HG03460 (cell line): ENCODE data around the gene TMEM217.

Experiments used
- ATAC-seq: cut with Tn5 transposase; IDR thresholded peaks from one replicate; pipeline ENCODE4 v1.9.1; 2021; ENCODE audit not compliant: unreplicated experiment

Gene TMEM217

GRCh38 chr6:37280162-37280887 is 22.4 kb upstream of the TMEM217 start:
- no peak for ATAC-seq

DNA sequence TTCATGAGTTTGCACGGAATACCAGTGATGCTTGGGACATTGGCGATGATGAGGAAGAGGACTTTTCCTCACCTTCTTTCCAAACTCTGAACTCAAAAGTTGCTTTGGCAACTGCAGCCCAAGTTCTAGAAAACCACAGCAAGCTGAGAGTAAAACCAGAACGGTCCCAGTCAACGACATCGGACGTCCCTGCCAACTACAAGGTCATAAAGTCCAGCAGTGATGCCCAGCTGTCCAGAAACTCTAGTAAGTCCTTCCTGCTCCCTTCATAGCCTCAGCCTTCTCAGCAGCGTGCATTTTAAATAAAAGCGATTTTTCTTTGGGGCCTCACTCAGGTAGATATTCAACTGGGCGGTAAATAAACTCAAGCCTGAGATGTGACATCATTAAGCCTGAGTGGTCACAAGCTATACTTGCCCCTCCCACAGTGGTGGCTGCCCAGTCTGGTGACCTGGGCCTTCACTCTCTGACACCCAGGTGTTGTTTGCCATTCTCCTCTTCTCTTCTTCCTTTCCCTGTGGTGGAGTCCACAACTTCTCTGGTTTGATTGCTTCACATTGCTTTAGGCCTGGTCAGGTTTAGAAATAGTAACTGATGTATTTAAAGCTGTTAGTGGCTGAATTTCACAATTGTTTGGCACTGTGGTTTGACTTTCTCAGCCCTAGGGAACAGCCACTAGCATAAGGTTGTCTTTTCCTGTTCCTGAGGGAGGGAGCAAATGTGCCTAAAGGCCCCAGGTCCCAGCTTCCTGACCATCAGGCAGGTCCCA is 21.6 kb upstream of the TMEM217 start:
- no peak for ATAC-seq

GRCh38 chr6:37277001-37277409 is 19.1 kb upstream of the TMEM217 start:
- ATAC-seq, result peak; percentile 83

- no peak for ATAC-seq
These were observed 17.4 kb upstream of the TMEM217 start for GRCh38 chr6:37275350-37275749.

- ATAC-seq, result no peak
These were observed 15.7 kb upstream of the TMEM217 start for GRCh38 chr6:37273690-37274089.

DNA sequence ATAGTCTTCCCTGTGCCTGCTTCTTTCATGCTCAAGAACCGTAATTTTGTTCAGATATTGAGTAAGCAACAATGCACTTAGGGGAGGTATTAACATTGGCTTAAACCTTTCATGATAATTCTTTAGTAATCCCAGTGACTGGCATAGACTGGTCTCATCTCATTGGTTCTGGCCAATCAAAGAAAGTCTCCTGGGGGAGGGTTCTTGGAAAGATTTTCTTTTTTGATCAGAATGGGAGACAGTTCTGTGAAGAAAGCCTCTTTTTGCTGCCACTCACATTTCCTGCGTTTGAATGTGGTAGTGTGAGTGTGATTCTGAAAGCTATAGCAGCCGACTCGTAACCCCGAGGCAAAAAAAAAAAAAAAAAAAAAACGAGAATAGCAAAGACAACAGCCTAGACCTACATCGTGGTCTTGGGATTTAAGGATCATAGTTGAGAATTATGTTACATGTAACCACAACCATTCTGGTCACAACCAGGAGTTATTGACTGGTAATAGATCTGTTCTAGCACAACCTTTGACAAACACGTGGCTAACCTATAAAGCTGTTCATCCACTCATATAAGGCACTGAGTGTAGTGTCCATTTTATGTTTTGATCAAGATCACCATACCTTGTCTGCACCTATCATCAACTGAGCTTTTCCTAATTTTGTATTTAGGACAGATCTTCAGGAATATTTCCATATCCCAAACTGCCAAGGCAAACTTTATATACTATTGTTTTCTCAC is 15.1 kb upstream of the TMEM217 start:
- no peak for ATAC-seq

DNA sequence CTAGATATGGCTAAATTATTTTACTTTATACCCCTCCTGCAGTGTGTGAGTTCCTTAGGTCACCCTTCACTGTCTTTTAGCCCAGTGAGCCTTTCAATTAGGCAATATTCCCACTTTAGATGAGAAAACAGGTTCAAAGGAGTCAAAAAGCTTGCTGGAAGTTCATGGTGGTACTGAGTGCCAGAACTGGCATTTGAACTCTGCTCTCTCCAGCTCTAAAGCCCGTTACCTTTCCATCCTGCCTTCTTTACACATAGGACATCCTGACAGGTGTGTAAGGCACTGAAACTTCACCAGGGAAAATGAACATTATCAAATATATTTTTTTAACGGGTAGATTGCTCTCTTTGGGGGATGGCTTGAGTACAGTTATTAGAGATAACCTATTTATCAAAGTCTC is 11.2 kb upstream of the TMEM217 start:
- ATAC-seq, result no peak

GRCh38 chr6:37265860-37266259 is 7.9 kb upstream of the TMEM217 start:
- no peak for ATAC-seq

- no peak for ATAC-seq
These were observed 7.1 kb upstream of the TMEM217 start for GRCh38 chr6:37265001-37265400.

- ATAC-seq, result no peak
These were observed 4.6 kb upstream of the TMEM217 start for GRCh38 chr6:37262446-37263026.

- ATAC-seq, result no peak
These were observed 3.3 kb upstream of the TMEM217 start for GRCh38 chr6:37261198-37261597.

DNA sequence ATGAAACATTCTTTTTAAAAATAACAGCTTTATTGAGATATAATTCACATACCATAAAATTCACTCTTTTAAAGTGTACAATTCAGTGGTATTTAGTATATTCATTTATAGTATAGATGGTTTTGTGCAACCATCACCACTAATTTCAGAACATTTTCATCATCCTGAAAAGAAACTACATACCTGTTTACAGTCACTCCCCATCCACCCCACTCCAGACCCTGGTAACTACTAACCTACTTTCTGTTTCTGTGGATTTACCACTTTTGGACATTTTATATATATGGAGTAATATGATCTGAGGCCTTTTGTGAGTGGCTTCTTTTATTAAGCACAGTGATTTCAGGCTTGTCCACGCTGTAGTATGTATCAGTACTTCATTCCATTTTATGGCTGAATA is 2.5 kb upstream of the TMEM217 start:
- ATAC-seq, result no peak

DNA sequence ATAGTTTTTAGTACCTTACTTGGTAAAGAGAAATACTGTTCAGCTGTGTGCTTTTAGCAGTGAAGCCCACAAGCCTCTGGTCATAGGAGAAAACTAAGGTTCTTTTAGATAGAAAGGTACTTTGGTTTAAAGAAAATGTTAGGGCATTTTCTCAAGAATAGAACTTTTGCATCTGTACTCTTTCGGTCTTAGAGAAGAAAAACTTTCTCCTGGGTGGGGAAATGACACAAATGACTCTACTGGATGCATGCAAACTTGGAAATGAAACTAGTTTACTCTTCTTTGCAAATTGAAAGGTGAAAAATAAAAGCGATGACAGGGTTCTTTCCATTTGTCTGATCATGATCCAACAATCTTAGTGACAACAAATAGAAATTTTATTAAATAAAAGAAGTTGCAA is 2.1 kb upstream of the TMEM217 start:
- ATAC-seq, result no peak

DNA sequence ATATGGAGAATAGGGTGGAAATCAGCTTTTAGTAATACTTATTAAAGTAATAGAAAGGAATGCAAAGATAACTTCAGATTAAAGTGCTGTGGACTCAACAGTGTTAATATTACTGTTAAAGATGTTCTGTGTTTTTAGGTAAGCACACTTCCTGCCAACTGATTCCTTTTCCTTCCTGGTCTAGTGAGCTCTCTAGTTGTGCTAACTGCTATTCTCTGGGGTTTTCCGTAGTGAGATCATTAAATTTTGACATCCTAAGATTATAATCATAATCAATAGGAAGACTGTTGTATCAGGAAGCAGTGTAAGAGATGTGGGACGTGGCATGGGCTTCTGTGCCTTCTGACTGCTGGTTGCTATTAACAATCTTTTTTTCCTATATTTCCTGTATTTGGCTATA is 1.2 kb upstream of the TMEM217 start:
- ATAC-seq, result no peak

GRCh38 chr6:37258405-37259105 is 611 bp upstream of the TMEM217 start:
- no peak for ATAC-seq

- ATAC-seq, result no peak
These were observed 667 bp downstream of the TMEM217 start for GRCh38 chr6:37257320-37257633.

DNA sequence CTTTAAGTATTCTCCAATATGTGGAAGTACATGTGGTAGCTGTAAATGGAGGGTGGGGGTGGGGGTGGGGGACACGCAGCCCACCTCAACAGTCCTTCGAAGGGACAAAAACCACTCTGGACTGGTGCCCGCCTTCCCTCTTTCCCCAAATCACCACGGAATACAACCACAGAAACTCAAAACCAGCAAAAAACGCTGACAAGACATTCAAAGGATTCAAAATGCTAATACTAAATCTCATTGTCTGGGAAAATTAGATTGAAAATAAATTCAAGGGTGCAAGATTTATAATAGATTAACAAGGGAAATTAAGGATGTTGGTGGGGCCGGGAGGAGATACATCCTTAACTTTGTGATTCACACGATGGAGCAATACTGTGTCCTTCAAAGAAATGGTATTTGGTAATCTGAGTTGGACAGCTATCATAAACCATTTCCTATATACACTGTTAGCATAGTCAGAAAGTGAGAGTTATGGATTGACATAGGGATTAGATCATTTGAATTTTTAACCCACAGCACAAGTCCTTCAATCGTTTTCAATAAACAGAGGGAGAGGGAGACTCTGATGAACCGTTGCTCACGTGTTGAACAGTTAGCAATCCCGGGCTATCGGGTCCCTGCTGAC is 1.1 kb downstream of the TMEM217 start:
- ATAC-seq, result no peak

- ATAC-seq, result no peak
These were observed 3.1 kb downstream of the TMEM217 start for GRCh38 chr6:37254881-37255280.

DNA sequence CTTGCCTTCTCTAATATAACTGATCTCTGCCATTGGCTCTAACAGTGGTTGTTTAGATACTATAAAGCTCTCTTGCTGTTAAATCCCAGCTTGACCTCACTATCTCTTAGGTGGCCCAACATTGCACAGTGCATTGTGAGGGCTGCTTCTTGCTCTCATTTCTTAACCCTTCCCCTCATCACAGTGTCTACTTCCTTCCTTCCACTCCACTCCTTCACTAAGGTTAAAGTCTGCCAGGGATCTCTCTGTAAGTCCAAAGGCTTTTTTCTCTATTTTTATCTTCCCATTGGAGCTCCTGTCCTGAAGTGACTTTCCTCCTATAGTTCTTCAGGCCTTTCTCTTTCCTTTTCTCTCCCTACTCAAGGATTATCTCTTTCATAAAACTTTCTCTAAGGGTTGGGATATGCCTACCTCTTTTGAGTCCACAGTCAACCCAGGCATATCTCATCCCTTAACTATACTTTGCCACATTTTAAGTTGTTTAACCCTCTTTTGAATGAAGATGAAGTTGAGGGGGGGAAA is 4.4 kb downstream of the TMEM217 start:
- no peak for ATAC-seq

DNA sequence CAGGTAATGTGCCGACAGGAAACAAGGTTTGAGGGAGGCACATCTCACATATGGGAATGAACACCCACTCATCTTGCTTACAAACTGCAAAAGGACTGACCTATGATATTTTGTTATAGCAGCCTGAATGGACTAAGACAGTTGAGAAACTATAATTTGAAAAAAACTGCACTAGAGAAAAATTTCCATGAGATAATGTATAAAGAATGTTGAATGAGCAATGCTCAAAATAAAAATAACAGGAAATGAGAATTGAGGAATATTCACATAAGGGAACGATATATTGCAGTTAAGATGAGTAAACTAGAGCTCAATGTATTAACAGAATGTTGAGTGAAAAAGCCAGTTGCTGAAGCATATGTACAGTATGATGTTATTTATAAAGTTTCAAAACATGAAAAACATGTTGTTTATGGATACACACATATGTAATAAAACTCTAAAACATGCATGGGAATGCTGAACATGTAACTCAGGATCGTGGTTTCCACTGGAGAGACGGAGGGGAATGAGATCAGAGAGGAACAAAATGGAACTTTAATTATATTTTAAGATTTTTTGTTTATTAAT is 6.6 kb downstream of the TMEM217 start:
- no peak for ATAC-seq
